HepG2 (cell line): ENCODE results near the gene SELPLG. TPM values are rescaled to one million over a fixed set of nuclear protein-coding genes. Genes with fewer than 3 reads are reported as not detected.

Experiments
- ATAC-seq: fragments of 200-7000 bp; cut with Tn5 transposase; 3 replicates; pipeline ENCODE4 v1.9.1; 2020; ENCODE audit warnings: mild to moderate bottlenecking, moderate library complexity
- BruUV-seq: library from RNA; stranded (reverse); fragments of 400-500 nt; replicated peaks from 2 replicates; lab custom pipeline; 2021; lab: Mats Ljungman, UMichigan
- CTCF ChIA-PET: fragments of 300-600 bp; formaldehyde crosslinking; extraction: SDS; loops from one replicate; lab custom pipeline; 2021; ENCODE audit warnings: low total read pairs, inconsistent platforms, low intra/inter-chr PET ratio; lab: Yijun Ruan, JAX
- POLR2A ChIA-PET: fragments of 350-600 bp; sonication (Branson Sonifier 250); formaldehyde crosslinking; loops from one replicate; lab custom pipeline; 2020; ENCODE audit warnings: antibody characterized with exemption, inconsistent platforms; lab: Yijun Ruan, JAX
- DNase-seq: peaks from one replicate; pipeline ENCODE4 v3.0.0-alpha.2; 2015; ENCODE audit warnings: low spot score
- FAIRE-seq: peaks from 3 replicates; lab custom pipeline; 2011; peaks lifted over from hg19 to GRCh38; lab: Jason Lieb, UNC
- H2AFZ ChIP-seq: one replicate; pipeline ENCODE4 v1.6.1; 2011; ENCODE audit warnings: low read length, inconsistent platforms
- H3K27ac ChIP-seq: fragments of 300-600 bp; 3 replicates; pipeline ENCODE4 v1.8.0; 2011; ENCODE audit warnings: mixed run types, mild to moderate bottlenecking, mixed read lengths, low read length, inconsistent platforms; ENCODE audit not compliant: insufficient read depth; ENCODE audit errors: extremely low read length
- H3K27me3 ChIP-seq, 2 experiments: fragments of 200-600 bp in 1 of 2; 2 replicates in 1 of 2; 3 replicates in 1 of 2; pipeline versions ENCODE4 v1.6.0 to v1.8.0; 2011; ENCODE audit warnings: low read length in 2 of 2, mild to moderate bottlenecking in 2 of 2, moderate library complexity in 2 of 2, inconsistent platforms in 1 of 2; ENCODE audit not compliant: insufficient read depth in 2 of 2, control insufficient read depth in 1 of 2
- H3K36me3 ChIP-seq, 2 experiments: fragments of 200-600 bp in 1 of 2; replicated peaks in 1 of 2; 2 replicates in 1 of 2; 3 replicates in 1 of 2; pipeline versions ENCODE4 v1.5.1 to v1.8.0; 2011; ENCODE audit warnings: low read length in 2 of 2, inconsistent platforms in 1 of 2; ENCODE audit not compliant: insufficient read depth in 2 of 2, control insufficient read depth in 1 of 2
- H3K4me1 ChIP-seq: 2 replicates; pipeline ENCODE4 v1.5.1; 2012; ENCODE audit warnings: low read length, inconsistent platforms; ENCODE audit not compliant: insufficient read depth
- H3K4me2 ChIP-seq: 2 replicates; pipeline ENCODE4 v1.6.0; 2011; ENCODE audit warnings: low read depth, low read length, inconsistent platforms
- H3K4me3 ChIP-seq, 3 experiments: fragments of 200-600 bp in 1 of 3; sonication (generic), shearing (Covaris generic) in 1 of 3; replicated peaks in 1 of 3; 2 replicates each; pipeline ENCODE4 v1.5.1; 2011 to 2016; ENCODE audit warnings: low read length in 3 of 3, inconsistent platforms in 2 of 3, low read depth in 2 of 3, mild to moderate bottlenecking in 2 of 3, control low read depth in 1 of 3, mixed read lengths in 1 of 3; ENCODE audit not compliant: insufficient read depth in 1 of 3
- H3K79me2 ChIP-seq: one replicate; pipeline ENCODE4 v1.6.1; 2011; ENCODE audit warnings: low read length, inconsistent platforms; ENCODE audit not compliant: insufficient read depth
- H3K9ac ChIP-seq: 2 replicates; pipeline ENCODE4 v1.6.0; 2011; ENCODE audit warnings: mild to moderate bottlenecking, low read depth, low read length, inconsistent platforms; ENCODE audit not compliant: insufficient read depth
- H3K9me3 ChIP-seq: 2 replicates; pipeline ENCODE4 v1.5.1; 2012; ENCODE audit warnings: mild to moderate bottlenecking, low read length
- H4K20me1 ChIP-seq: 2 replicates; pipeline ENCODE4 v1.6.0; 2011; ENCODE audit warnings: inconsistent platforms, mild to moderate bottlenecking, low read length, moderate library complexity; ENCODE audit not compliant: insufficient read depth
- ARNT ChIP-seq: fragments of 450-650 bp; IDR thresholded peaks from 2 replicates; pipeline ENCODE4 v1.6.1; 2017
- FOXA3 ChIP-seq: IDR thresholded peaks from 2 replicates; pipeline ENCODE4 v1.6.1; 2016; ENCODE audit warnings: missing genetic modification reagents, missing compliant biosample characterization
- KLF12 ChIP-seq: sonication (generic); formaldehyde crosslinking; IDR thresholded peaks from 2 replicates; pipeline ENCODE4 v1.4.0; 2020; ENCODE audit warnings: missing genetic modification reagents, borderline replicate concordance
- KLF6 ChIP-seq: IDR thresholded peaks from 2 replicates; pipeline ENCODE4 v1.8.0; 2016; ENCODE audit warnings: missing biosample characterization, missing genetic modification reagents
- KLF9 ChIP-seq: IDR thresholded peaks from 2 replicates; pipeline ENCODE4 v1.6.1; 2016; ENCODE audit warnings: low read depth
- MIER3 ChIP-seq: IDR thresholded peaks from 2 replicates; pipeline ENCODE4 v1.6.1; 2016; ENCODE audit warnings: missing compliant biosample characterization, borderline replicate concordance
- MXD1 ChIP-seq: sonication (generic); formaldehyde crosslinking; IDR thresholded peaks from 2 replicates; pipeline ENCODE4 v1.4.0; 2020; ENCODE audit warnings: mild to moderate bottlenecking, missing genetic modification reagents
- NR2F2 ChIP-seq: IDR thresholded peaks from 2 replicates; pipeline ENCODE4 v1.6.1; 2012; ENCODE audit warnings: low read depth, inconsistent platforms, borderline replicate concordance
- ONECUT2 ChIP-seq: sonication (generic); formaldehyde crosslinking; IDR thresholded peaks from 2 replicates; pipeline ENCODE4 v1.4.0; 2020; ENCODE audit warnings: missing genetic modification reagents
- SETDB1 ChIP-seq: sonication (generic); formaldehyde crosslinking; IDR thresholded peaks from 2 replicates; pipeline ENCODE4 v1.5.1; 2020; ENCODE audit warnings: missing genetic modification reagents, mild to moderate bottlenecking, borderline replicate concordance
- SUZ12 ChIP-seq: fragments of 150-350 bp; IDR thresholded peaks from 2 replicates; pipeline ENCODE4 v1.6.1; 2014; ENCODE audit warnings: low read depth, low read length
- ZNF260 ChIP-seq: sonication (generic); formaldehyde crosslinking; IDR thresholded peaks from 2 replicates; pipeline ENCODE4 v1.4.0; 2020; ENCODE audit warnings: missing genetic modification reagents, low read depth, mild to moderate bottlenecking, borderline replicate concordance
- ZNF280B ChIP-seq: sonication (generic); formaldehyde crosslinking; IDR thresholded peaks from 2 replicates; pipeline ENCODE4 v1.5.0; 2020; ENCODE audit warnings: missing genetic modification reagents, mild to moderate bottlenecking, borderline replicate concordance
- ZNF280D ChIP-seq: sonication (generic); formaldehyde crosslinking; IDR thresholded peaks from 2 replicates; pipeline ENCODE4 v1.5.1; 2020; ENCODE audit warnings: mild to moderate bottlenecking, missing genetic modification reagents
- ZNF431 ChIP-seq: sonication (generic); formaldehyde crosslinking; IDR thresholded peaks from 2 replicates; pipeline ENCODE4 v1.9.0; 2022; ENCODE audit warnings: missing genetic modification reagents, low read depth, mild to moderate bottlenecking, borderline replicate concordance
- ZNF615 ChIP-seq: sonication (generic); formaldehyde crosslinking; IDR thresholded peaks from 2 replicates; pipeline ENCODE4 v1.5.0; 2020; ENCODE audit warnings: mild to moderate bottlenecking, missing genetic modification reagents, borderline replicate concordance
- WGBS: methylation state at CpG from one replicate; pipeline ENCODE4 v1.1.6; 2017; ENCODE audit warnings: low lambda C conversion rate; 5-methylcytosine and 5-hydroxymethylcytosine counted together
- in situ Hi-C: cut with HindIII; loops from 2 replicates; pipeline ENCODE4 v1.10.0; 2017; ENCODE audit warnings: low pct_unique_long_range_greater_than_20kb; ENCODE audit not compliant: extremely low pct_ligation_motif_present
- intact Hi-C: fragments of 100-400 bp; cut with micrococcal nuclease; formaldehyde crosslinking; loops from one replicate; pipeline ENCODE4 v1.10.0; 2022; ENCODE audit not compliant: unreplicated experiment
- polyA plus RNA-seq, 8 experiments: library from polyadenylated mRNA; depleted of rRNA in 3 of 8; stranded (reverse) in 7 of 8; unstranded in 1 of 8; fragments of >200 nt; fragmentation: Illumina TruSeq in 4 of 8; extraction: Trizol in 4 of 8; gene quantifications; 2 replicates each; pipeline versions ENCODE4 v1.2.1 to v1.2.3, GENCODE V29; 2011 to 2016; ENCODE audit warnings: low read depth in 4 of 8, missing spikeins in 1 of 8, mixed read lengths in 1 of 8; ENCODE audit not compliant: insufficient read depth in 1 of 8
- total RNA-seq, 5 experiments: library from RNA; depleted of rRNA; stranded (reverse); fragments of >200 nt; fragmentation: Illumina TruSeq; extraction: Trizol; gene quantifications; 2 replicates each; pipeline ENCODE4 v1.2.3, GENCODE V29; 2016; ENCODE audit warnings: low read depth in 1 of 5
- TF ChIP-seq, protein P1 (sequence below): sonication (generic); formaldehyde crosslinking; IDR thresholded peaks from 2 replicates; pipeline ENCODE4 v1.8.0; 2022; ENCODE audit warnings: mild to moderate bottlenecking, missing genetic modification reagents

Gene SELPLG
- total and polyA plus RNA-seq, 2 of the 13 experiments (the other 11 are each of a cell fraction or from before 2014, with no cell fraction given) = 0.12 TPM; not detected in 1

DNA sequence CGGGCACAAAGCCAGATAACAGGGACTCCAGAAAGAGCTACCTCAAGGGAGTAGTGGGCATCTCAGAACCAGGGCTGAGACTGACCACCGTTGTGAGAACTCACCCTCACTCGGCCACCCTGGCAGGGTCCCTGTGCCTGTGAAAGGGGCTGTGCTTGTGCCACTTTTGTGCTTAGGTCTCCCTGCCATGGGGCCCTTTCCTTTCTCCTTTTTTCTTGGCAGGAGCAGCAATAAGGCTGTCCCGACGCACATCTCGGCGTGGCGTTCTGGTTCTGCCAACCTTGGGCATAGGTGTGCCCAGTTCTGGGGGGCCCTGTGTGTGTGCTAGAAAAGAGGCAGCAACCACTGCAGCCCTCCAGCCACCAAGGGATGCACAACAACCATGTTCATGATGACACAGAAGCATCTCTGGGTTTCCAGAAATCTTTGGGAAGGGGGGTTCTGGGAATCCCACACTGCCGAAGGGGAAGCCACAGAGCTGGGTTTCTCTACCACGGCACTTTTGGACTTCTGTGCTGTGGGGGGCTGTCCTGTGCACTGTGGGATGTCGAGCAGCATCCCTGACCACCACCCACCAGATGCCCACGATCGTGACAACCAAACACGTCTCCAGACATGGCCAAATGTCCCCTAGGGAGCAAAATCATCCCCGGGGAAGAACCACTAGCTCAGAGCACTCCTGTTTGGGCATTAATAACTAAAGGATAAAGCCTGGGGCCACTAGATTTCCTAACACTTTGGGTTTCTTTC is 22.7 kb downstream of the SELPLG start:
- DNase-seq (no peak), ATAC-seq (no peak), FAIRE-seq (no peak)
- Histone ChIP-seq H3K79me2 (no peaks in the 10 kb centered on the region), H3K9me3 (no peaks in the 10 kb centered on the region), H3K36me3 (no peaks in the 10 kb centered on the region), H3K27me3 (peaks cover 0 to 22% of the 10 kb centered on the region in 2 experiments; a peak in 4 of 5 replicates), H3K4me3 (no peak overlapping the region), H4K20me1 (no peaks in the 10 kb centered on the region), H3K9ac (no peak overlapping the region), H3K4me2 (no peak overlapping the region), H3K27ac (no peak overlapping the region), H2AFZ (no peak overlapping the region), H3K4me1 (peaks cover 13% of the 10 kb centered on the region)
- 25% methylated on average over 10 of the region's 15 CpGs for WGBS
- POLR2A ChIA-PET = no interaction called here
- CTCF ChIA-PET = no interaction called here
- BruUV-seq = no TSS peak
- in situ Hi-C loops (no loop called here), intact Hi-C loops (no loop called here)
- TF ChIP-seq MIER3 (no peak), KLF12 (CRISPR knock-in tag) (no peak), ZNF431 (CRISPR knock-in tag) (no peak), ARNT (no peak), ZNF280D (no peak), ZNF280B (CRISPR knock-in tag) (no peak), KLF9 (CRISPR knock-in tag) (no peak), FOXA3 (CRISPR knock-in tag) (no peak), ZNF260 (no peak), ZNF615 (CRISPR knock-in tag) (no peak), MXD1 (no peak), ONECUT2 (no peak), KLF6 (CRISPR knock-in tag) (no peak), SETDB1 (CRISPR knock-in tag) (no peak), SUZ12 (no peak), NR2F2 (no peak)
- TF ChIP-seq, protein P1, sequence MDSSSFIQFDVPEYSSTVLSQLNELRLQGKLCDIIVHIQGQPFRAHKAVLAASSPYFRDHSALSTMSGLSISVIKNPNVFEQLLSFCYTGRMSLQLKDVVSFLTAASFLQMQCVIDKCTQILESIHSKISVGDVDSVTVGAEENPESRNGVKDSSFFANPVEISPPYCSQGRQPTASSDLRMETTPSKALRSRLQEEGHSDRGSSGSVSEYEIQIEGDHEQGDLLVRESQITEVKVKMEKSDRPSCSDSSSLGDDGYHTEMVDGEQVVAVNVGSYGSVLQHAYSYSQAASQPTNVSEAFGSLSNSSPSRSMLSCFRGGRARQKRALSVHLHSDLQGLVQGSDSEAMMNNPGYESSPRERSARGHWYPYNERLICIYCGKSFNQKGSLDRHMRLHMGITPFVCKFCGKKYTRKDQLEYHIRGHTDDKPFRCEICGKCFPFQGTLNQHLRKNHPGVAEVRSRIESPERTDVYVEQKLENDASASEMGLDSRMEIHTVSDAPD (CRISPR knock-in tag) = no peak
